HCT116 (cell line): ENCODE data around the gene PDE10A.

ENCODE experiments used
- ELF1 ChIP-seq: IDR thresholded peaks from 2 replicates; pipeline ENCODE4 v1.6.1; 2012; ENCODE audit warnings: low read depth, borderline replicate concordance
- EZH2 ChIP-seq: fragments of 200-600 bp; sonication (generic); IDR thresholded peaks from 2 replicates; pipeline ENCODE4 v1.6.1; 2017; ENCODE audit warnings: antibody characterized with exemption, mixed run types
- EZH2phosphoT487 ChIP-seq: fragments of 200-600 bp; IDR thresholded peaks from 2 replicates; pipeline ENCODE4 v1.6.1; 2018; ENCODE audit warnings: antibody characterized with exemption, borderline replicate concordance
- FOSL1 ChIP-seq: IDR thresholded peaks from 2 replicates; pipeline ENCODE4 v1.6.1; 2012; ENCODE audit warnings: low read depth
- JUND ChIP-seq: IDR thresholded peaks from 2 replicates; pipeline ENCODE4 v1.6.1; 2012
- POLR2A ChIP-seq: IDR thresholded peaks from 2 replicates; pipeline ENCODE4 v1.7.0; 2011; ENCODE audit warnings: borderline replicate concordance; ENCODE audit not compliant: insufficient read depth, insufficient read length; ENCODE audit errors: extremely low read depth
- POLR2AphosphoS5 ChIP-seq: IDR thresholded peaks from 2 replicates; pipeline ENCODE4 v1.6.1; 2011; ENCODE audit warnings: mild to moderate bottlenecking, low read depth, low read length, moderate library complexity
- SIN3A ChIP-seq: IDR thresholded peaks from 2 replicates; pipeline ENCODE4 v1.6.1; 2012; ENCODE audit warnings: low read depth
- YY1 ChIP-seq: IDR thresholded peaks from 2 replicates; pipeline ENCODE4 v1.6.1; 2011; ENCODE audit warnings: low read length, low read depth, moderate library complexity, mild to moderate bottlenecking; ENCODE audit not compliant: insufficient replicate concordance; ENCODE audit errors: extremely low read depth
- ZNF274 ChIP-seq: fragments of 200-500 bp; sonication (Bioruptor generic); IDR thresholded peaks from 2 replicates; pipeline ENCODE4 v1.6.1; 2014; ENCODE audit warnings: mild to moderate bottlenecking, low read depth, low read length, inconsistent platforms
- TF ChIP-seq, protein P1 (sequence below), 3 experiments: fragments of 200-600 bp in 1 of 3; sonication (generic) in 1 of 3; IDR thresholded peaks in 2 of 3; conservative IDR thresholded peaks in 1 of 3; 2 replicates each; pipeline ENCODE4 v1.5.1; 2012 to 2017; ENCODE audit warnings: low read depth in 2 of 3, low read length in 2 of 3, antibody characterized with exemption in 1 of 3, borderline replicate concordance in 1 of 3, control low read depth in 1 of 3, mild to moderate bottlenecking in 1 of 3, mixed read lengths in 1 of 3, mixed run types in 1 of 3, moderate library complexity in 1 of 3; ENCODE audit not compliant: insufficient read depth in 1 of 3
- TF ChIP-seq, protein P2 (sequence below): IDR thresholded peaks from 2 replicates; pipeline ENCODE4 v1.6.1; 2012; ENCODE audit warnings: low read depth
- TF ChIP-seq, protein P3 (sequence below): IDR thresholded peaks from 2 replicates; pipeline ENCODE4 v1.6.1; 2012
- TF ChIP-seq, protein P4 (sequence below): IDR thresholded peaks from 2 replicates; pipeline ENCODE4 v1.6.1; 2012

DNA sequence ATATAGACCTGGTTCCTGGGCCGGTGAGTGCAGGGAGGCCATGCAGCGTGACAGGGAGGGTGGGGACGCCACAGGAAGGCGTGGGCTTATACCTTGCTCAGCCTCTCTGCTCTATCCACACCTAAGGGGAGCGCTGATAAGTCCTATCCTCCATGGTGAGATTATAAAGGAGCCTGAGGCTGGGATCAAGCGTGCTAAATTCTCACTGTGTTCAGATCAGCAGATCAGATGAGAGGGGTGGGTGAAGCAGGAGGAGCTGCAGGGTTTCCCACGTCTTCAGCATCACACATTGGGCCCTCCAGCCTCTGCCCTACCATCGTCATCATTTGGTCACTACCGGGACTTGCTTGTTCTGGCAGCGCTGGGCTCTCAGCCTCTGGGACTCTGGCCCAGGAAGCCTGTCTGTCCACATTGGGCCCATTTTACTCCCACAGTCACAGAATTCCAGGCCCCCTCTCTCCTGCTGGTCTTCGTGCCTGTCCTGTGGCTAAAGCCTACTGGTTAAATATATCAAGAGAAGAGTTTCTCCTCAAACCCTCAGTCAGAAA, 29.1 kb upstream of the PDE10A start:
- TF ChIP-seq, protein P1, sequence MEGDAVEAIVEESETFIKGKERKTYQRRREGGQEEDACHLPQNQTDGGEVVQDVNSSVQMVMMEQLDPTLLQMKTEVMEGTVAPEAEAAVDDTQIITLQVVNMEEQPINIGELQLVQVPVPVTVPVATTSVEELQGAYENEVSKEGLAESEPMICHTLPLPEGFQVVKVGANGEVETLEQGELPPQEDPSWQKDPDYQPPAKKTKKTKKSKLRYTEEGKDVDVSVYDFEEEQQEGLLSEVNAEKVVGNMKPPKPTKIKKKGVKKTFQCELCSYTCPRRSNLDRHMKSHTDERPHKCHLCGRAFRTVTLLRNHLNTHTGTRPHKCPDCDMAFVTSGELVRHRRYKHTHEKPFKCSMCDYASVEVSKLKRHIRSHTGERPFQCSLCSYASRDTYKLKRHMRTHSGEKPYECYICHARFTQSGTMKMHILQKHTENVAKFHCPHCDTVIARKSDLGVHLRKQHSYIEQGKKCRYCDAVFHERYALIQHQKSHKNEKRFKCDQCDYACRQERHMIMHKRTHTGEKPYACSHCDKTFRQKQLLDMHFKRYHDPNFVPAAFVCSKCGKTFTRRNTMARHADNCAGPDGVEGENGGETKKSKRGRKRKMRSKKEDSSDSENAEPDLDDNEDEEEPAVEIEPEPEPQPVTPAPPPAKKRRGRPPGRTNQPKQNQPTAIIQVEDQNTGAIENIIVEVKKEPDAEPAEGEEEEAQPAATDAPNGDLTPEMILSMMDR (IDR thresholded peaks at IDR 0.05 in 2 of 3, conservative IDR thresholded peaks at IDR 0.05 in 1 of 3; ENCODE audit: borderline replicate concordance in 1 of 3, insufficient read depth in 1 of 3, low read depth in 2 of 3, low read length in 2 of 3), result no peak
- TF ChIP-seq POLR2A (no peak), EZH2 (no peak), YY1 (no peak), ELF1 (no peak), POLR2AphosphoS5 (no peak), ZNF274 (no peak), FOSL1 (no peak), JUND (no peak), SIN3A (no peak), EZH2phosphoT487 (no peak)
- TF ChIP-seq, protein P2, sequence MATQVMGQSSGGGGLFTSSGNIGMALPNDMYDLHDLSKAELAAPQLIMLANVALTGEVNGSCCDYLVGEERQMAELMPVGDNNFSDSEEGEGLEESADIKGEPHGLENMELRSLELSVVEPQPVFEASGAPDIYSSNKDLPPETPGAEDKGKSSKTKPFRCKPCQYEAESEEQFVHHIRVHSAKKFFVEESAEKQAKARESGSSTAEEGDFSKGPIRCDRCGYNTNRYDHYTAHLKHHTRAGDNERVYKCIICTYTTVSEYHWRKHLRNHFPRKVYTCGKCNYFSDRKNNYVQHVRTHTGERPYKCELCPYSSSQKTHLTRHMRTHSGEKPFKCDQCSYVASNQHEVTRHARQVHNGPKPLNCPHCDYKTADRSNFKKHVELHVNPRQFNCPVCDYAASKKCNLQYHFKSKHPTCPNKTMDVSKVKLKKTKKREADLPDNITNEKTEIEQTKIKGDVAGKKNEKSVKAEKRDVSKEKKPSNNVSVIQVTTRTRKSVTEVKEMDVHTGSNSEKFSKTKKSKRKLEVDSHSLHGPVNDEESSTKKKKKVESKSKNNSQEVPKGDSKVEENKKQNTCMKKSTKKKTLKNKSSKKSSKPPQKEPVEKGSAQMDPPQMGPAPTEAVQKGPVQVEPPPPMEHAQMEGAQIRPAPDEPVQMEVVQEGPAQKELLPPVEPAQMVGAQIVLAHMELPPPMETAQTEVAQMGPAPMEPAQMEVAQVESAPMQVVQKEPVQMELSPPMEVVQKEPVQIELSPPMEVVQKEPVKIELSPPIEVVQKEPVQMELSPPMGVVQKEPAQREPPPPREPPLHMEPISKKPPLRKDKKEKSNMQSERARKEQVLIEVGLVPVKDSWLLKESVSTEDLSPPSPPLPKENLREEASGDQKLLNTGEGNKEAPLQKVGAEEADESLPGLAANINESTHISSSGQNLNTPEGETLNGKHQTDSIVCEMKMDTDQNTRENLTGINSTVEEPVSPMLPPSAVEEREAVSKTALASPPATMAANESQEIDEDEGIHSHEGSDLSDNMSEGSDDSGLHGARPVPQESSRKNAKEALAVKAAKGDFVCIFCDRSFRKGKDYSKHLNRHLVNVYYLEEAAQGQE, result no peak
- TF ChIP-seq, protein P3, sequence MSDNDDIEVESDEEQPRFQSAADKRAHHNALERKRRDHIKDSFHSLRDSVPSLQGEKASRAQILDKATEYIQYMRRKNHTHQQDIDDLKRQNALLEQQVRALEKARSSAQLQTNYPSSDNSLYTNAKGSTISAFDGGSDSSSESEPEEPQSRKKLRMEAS, result no peak
- TF ChIP-seq, protein P4, sequence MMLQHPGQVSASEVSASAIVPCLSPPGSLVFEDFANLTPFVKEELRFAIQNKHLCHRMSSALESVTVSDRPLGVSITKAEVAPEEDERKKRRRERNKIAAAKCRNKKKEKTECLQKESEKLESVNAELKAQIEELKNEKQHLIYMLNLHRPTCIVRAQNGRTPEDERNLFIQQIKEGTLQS, result no peak
